GM21423 (cell line): ENCODE data around the gene ABHD12.
"Not testable (repeated sequence)": the region's sequence is repeated elsewhere in the genome, so short reads cannot be mapped to it uniquely, and the experiment has no call there.

Experiments
- ATAC-seq: cut with Tn5 transposase; IDR thresholded peaks from one replicate; pipeline ENCODE4 v1.9.1; 2021; ENCODE audit warnings: mild to moderate bottlenecking, moderate library complexity; ENCODE audit not compliant: unreplicated experiment

The ABHD12 gene

DNA sequence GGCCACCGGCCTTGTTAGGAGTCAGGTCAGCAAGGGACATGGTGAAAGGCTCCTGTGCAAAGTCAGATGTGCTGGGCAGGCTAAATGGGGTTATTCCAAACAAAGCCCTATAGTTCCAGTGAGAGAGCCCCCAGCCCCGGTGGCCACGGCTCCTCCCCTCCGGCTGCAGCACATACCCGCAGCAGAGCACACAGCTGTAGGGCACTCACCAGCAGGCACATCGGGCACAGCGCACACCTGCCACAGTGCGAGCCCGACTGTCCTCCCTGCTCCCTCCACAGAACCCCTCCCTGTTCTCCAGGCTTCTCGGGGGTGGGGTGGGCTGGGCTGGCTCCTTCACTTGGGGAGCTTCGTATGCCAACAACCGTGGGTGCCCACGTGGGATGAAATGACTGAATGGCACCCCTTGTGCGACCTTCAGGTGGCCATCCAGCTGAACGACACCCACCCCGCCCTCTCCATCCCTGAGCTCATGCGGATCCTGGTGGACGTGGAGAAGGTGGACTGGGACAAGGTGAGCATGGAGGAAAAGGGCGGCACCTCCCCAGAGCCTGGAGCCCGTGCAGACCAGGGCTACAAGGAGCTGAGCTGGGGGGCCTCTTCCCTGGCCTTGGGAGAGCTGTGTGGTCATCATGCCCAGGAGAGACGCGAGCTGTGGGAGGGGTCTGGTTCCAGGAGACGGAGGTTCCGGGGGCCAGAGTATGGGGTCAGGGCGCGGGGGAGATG is 111.8 kb downstream of the ABHD12 start:
- no peak for ATAC-seq

- no peak for ATAC-seq
Measured at GRCh38 chr20:25277941-25278521, 112.6 kb downstream of the ABHD12 start.

GRCh38 chr20:25277051-25277801 is 113.4 kb downstream of the ABHD12 start:
- ATAC-seq, result no peak

DNA sequence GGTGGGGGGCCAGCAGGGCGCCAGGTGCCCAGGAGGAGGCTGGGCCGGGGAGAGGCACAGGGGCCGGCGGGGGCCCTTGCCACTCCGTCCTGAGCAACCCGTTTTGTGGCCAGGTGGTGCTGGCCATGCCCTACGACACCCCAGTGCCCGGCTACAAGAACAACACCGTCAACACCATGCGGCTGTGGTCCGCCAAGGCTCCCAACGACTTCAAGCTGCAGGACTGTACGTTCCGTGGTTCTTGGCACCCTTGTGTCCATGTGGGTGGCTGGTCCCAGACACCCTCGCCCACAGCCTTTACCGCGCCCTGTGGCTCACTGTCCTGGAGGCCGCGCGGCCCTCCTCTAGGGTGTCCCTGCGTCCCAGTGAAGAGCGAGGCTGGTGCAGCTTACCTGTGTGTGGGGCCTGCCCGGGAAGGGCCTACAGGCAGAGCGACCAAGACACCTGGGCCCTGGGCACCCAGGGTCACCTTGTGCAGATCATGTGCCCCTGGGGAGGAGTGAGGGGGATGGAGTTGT is 114.0 kb downstream of the ABHD12 start:
- ATAC-seq, result no peak

DNA sequence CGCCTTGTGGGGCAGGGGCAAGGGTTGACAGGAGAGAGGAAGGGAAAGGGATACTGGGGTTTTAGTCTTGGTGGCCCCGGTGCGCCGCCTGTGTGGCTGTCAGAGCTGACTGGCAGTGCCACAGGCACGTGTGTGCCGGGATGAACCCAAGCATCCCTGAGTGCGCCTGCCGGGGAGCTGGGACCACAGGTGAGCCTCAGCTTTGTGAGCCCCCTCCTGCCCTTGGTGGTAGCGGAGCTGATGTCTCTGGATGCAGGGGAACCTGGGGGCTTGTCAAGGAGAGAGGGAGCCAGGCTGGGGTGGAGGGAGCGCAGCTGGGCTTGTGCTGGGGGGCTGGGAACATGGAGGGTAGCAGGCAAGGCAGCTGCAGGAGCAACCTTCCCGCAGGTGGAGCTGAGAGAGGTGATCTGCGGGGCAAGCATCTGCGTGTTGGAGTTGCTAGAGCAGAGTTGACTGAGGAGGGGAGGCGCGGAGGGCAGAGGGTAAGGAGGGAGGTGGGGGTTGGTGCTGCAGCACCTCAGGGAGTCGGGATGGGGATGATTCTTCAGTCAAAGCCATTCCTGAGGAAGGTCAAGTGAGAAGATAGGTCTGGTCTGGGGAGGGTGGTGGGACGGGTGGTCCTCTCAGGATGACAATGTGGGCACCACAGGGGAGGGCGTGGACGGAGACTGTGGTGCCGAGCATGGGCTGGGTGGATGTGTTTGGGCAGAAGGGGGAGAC is 114.7 kb downstream of the ABHD12 start:
- ATAC-seq, result no peak

GRCh38 chr20:25274891-25275812 is 115.5 kb downstream of the ABHD12 start:
- ATAC-seq, result no peak

DNA sequence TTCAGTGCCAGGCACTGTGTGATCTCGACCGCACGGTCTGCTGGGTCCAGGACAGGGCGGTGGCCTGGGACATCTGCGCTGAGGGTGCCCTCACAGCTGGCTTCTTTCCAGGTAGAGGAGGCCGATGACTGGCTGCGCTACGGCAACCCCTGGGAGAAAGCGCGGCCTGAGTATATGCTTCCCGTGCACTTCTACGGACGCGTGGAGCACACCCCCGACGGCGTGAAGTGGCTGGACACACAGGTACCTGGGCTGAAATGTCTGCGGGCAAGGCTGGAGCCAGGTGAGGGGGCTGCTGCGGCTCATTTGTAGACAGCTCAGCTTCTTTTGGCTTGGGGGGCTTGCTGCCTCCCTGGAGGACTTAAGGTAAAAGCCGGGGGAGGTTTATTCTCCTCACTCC is 116.2 kb downstream of the ABHD12 start:
- ATAC-seq, result no peak

GRCh38 chr20:25273541-25274358 is 116.9 kb downstream of the ABHD12 start:
- no peak for ATAC-seq

DNA sequence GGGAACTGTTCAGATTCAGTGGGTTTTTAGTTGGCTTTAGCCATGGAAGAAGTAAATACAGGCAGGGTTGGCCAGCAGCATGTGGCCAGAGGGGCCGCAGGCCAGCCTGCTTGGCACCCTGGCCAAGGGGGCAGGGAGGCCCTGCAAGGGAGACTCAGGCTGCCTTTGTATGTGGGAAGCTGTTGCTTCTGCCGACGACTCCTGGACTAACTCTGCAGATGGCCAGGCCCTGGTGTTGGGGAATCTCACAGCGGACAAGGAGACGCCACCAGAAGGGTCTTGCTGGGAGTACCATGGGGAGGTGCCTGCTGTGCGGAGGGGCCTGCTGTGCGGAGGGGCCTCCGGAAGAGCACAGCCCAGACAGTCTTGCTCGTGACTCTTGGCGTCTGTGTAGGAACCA is 117.6 kb downstream of the ABHD12 start:
- ATAC-seq, result no peak

- ATAC-seq, result no peak
Measured at GRCh38 chr20:25272223-25273000, 118.2 kb downstream of the ABHD12 start.

- ATAC-seq, result no peak
Measured at GRCh38 chr20:25271486-25272222, 119.0 kb downstream of the ABHD12 start.

GRCh38 chr20:25270829-25271251 is 119.8 kb downstream of the ABHD12 start:
- no peak for ATAC-seq

DNA sequence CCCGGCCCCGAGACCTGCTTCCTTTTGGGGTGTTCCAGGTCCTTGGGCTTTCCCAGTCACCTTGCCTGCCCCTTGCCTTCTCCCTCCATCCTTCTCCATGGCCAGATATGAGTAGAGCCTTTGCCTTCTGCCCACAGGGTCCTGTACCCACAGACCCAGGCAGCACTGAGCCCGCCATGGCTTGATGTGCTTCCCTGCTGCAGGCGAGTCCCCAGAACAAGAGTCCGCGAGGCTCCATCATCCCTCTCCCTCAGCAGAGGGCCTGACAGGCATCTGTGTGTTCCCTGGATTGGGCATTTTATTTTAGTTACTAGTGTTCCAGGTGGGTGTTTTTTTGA is 120.8 kb downstream of the ABHD12 start:
- ATAC-seq, result no peak

DNA sequence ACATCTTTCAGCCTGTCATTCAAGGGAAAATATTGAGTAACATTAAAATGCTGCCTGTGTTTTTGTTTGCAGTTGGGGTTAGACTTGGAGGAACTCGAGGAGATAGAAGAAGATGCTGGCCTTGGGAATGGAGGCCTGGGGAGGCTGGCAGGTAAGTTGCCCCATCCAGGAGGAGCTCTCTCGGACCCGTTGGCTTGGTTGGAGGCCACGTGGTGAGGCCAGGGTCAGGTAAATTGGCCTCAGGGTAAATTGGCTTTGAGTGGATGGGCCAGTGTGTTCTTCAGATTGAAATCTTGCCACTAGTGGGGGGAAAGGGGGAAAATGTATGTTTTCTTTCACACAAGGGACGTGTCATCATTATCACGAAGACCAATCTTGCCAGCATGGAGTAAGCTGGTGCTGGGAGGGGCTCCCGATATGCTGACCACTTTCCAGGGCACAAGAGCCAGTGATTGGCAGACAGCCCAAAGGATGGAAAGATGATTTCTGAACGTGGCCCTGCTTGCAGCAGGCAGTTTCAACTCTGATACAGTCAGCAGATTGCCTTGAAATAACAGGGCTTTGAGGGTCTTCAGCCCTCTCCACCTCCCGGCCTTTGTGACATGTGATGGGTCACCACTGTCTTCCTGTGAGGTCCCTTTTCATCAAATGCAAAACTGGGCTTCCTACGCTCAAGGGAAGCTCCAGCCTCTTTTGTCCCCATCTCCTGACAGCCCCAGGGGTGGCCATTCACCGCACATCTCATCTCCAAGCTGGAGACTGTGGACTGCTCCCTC is 121.4 kb downstream of the ABHD12 start:
- ATAC-seq, result no peak

DNA sequence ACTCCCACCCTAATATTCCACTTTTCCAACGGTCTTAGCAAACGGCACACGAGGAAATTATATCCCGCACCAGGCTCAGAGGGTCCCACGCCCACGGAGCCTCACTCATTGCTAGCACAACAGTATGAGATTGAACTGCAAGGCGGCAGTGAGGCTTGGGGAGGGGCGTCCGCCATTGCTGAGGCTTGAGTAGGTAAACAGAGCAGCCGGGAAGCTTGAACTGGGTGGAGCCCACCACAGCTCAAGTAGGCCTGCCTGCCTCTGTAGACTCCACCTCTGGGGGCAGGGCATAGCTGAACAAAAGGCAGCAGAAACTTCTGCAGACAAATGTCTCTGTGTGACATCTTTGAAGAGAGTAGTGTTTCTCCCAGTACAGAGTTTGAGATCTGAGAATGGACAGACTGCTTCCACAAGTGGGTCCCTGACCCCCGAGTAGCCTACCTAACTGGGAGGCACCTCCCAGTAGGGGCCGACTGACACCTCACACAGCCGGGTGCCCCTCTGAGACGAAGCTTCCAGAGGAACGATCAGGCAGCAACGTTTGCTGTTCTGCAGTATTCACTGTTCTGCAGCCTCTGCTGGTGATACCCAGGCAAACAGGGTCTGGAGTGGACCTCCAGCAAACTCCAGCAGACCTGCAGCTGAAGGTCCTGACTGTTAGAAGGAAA is 129.7 kb downstream of the ABHD12 start:
- not testable (repeated sequence) for ATAC-seq

- no peak for ATAC-seq
Measured at GRCh38 chr20:25259788-25260254, 130.8 kb downstream of the ABHD12 start.
